Memory B cell (primary cell): Measurements from ENCODE around the gene SMG7.
"Not testable (repeated sequence)": the region's sequence is repeated elsewhere in the genome, so short reads cannot be mapped to it uniquely, and the experiment has no call there.

Experiments
- ATAC-seq: fragments of 150-1000 bp; cut with Tn5 transposase; 2 replicates; pipeline ENCODE4 v1.10.0; 2021; ENCODE audit warnings: low read depth, mild to moderate bottlenecking, moderate library complexity
- DNase-seq, 2 donors: peaks; one replicate each; pipeline ENCODE4 v3.0.0; 2022; ENCODE audit warnings: low spot score in 2 of 2
- H3K27ac Mint-ChIP-seq: one replicate; pipeline ENCODE4 v1.8.0; 2022; ENCODE audit warnings: mild to moderate bottlenecking, moderate library complexity, mixed read lengths
- H3K27me3 Mint-ChIP-seq: one replicate; pipeline ENCODE4 v1.8.0; 2022; ENCODE audit warnings: mixed read lengths
- H3K36me3 Mint-ChIP-seq: one replicate; pipeline ENCODE4 v1.8.0; 2022; ENCODE audit warnings: mild to moderate bottlenecking, mixed read lengths
- H3K4me1 Mint-ChIP-seq: one replicate; pipeline ENCODE4 v1.8.0; 2022; ENCODE audit warnings: mixed read lengths
- H3K4me3 Mint-ChIP-seq: one replicate; pipeline ENCODE4 v1.8.0; 2022; ENCODE audit warnings: mild to moderate bottlenecking, moderate library complexity, mixed read lengths
- H3K9me3 Mint-ChIP-seq: one replicate; pipeline ENCODE4 v1.8.0; 2022; ENCODE audit warnings: mixed read lengths

SMG7 gene

GRCh38 chr1:183472488-183473216 is at the start of gene SMG7:
Gene SMG7 (plus strand): TSS chr1:183472499. CDS start chr1:183472621, 122 bp downstream.
- H3K4me1 Mint-ChIP-seq, result peaks cover 15% of the 10 kb centered on the region
- H3K9me3 Mint-ChIP-seq, result no peaks in the 10 kb centered on the region
- peak in 1 of 2 donors; percentile 29 for DNase-seq
- H3K27ac Mint-ChIP-seq, result peak within 1 kb of the TSS; percentile 98
- H3K36me3 Mint-ChIP-seq, result no peaks in the 10 kb centered on the region
- H3K27me3 Mint-ChIP-seq, result no peaks in the 10 kb centered on the region
- peak; percentile 1 for ATAC-seq
- peak within 1 kb of the TSS; percentile 95 for H3K4me3 Mint-ChIP-seq

GRCh38 chr1:183423541-183423940 is 48.8 kb upstream of the SMG7 start:
- no peak for ATAC-seq
- peaks cover 2% of the 10 kb centered on the region for H3K4me1 Mint-ChIP-seq
- peaks cover 1% of the 10 kb centered on the region for H3K9me3 Mint-ChIP-seq
- no peak for DNase-seq
- H3K36me3 Mint-ChIP-seq, result no peaks in the 10 kb centered on the region
- no peak overlapping the region for H3K4me3 Mint-ChIP-seq
- peaks cover 16% of the 10 kb centered on the region for H3K27me3 Mint-ChIP-seq
- H3K27ac Mint-ChIP-seq, result no peak overlapping the region

GRCh38 chr1:183424691-183425090 is 47.6 kb upstream of the SMG7 start:
- no peak for DNase-seq
- no peak for ATAC-seq
- H3K27ac Mint-ChIP-seq, result no peak overlapping the region
- peaks cover 10% of the 10 kb centered on the region for H3K27me3 Mint-ChIP-seq
- no peak overlapping the region for H3K4me3 Mint-ChIP-seq
- H3K36me3 Mint-ChIP-seq, result no peaks in the 10 kb centered on the region
- no peaks in the 10 kb centered on the region for H3K4me1 Mint-ChIP-seq
- peaks cover 1% of the 10 kb centered on the region for H3K9me3 Mint-ChIP-seq

- H3K36me3 Mint-ChIP-seq, H3K4me3 Mint-ChIP-seq, H3K4me1 Mint-ChIP-seq, ATAC-seq, H3K27ac Mint-ChIP-seq, DNase-seq, H3K9me3 Mint-ChIP-seq: not testable (repeated sequence)
- H3K27me3 Mint-ChIP-seq, result peaks cover 10% of the 10 kb centered on the region
Measured at GRCh38 chr1:183427591-183427990, 44.7 kb upstream of the SMG7 start.

- peaks cover 12% of the 10 kb centered on the region for H3K27me3 Mint-ChIP-seq
- H3K36me3 Mint-ChIP-seq, result no peaks in the 10 kb centered on the region
- no peak overlapping the region for H3K4me3 Mint-ChIP-seq
Measured at GRCh38 chr1:183431840-183432547, 40.3 kb upstream of the SMG7 start.

GRCh38 chr1:183432548-183432875 is 39.8 kb upstream of the SMG7 start:
- Mint-ChIP-seq H3K4me3 (no peak overlapping the region), H3K9me3 (no peaks in the 10 kb centered on the region), H3K36me3 (no peaks in the 10 kb centered on the region), H3K4me1 (no peaks in the 10 kb centered on the region), H3K27ac (no peak overlapping the region), H3K27me3 (peaks cover 12% of the 10 kb centered on the region)
- no peak for DNase-seq
- no peak for ATAC-seq

More at GRCh38 chr1:183431840-183432547, 40.3 kb upstream of the SMG7 start:
- no peak for DNase-seq
- no peaks in the 10 kb centered on the region for H3K9me3 Mint-ChIP-seq
- no peak overlapping the region for H3K27ac Mint-ChIP-seq
- no peak for ATAC-seq
- no peaks in the 10 kb centered on the region for H3K4me1 Mint-ChIP-seq

- Mint-ChIP-seq H3K4me1 (no peaks in the 10 kb centered on the region), H3K27ac (no peak overlapping the region), H3K36me3 (no peaks in the 10 kb centered on the region), H3K4me3 (no peak overlapping the region), H3K27me3 (peaks cover 14% of the 10 kb centered on the region), H3K9me3 (peaks cover 2% of the 10 kb centered on the region)
- ATAC-seq (no peak), DNase-seq (no peak)
Measured at GRCh38 chr1:183433703-183434102, 38.6 kb upstream of the SMG7 start.

GRCh38 chr1:183435497-183435896 is 36.8 kb upstream of the SMG7 start:
- Mint-ChIP-seq H3K27ac (no peak overlapping the region), H3K27me3 (peaks cover 15% of the 10 kb centered on the region), H3K36me3 (no peaks in the 10 kb centered on the region), H3K4me1 (no peaks in the 10 kb centered on the region), H3K9me3 (peaks cover 2% of the 10 kb centered on the region), H3K4me3 (no peak overlapping the region)
- DNase-seq, result no peak
- no peak for ATAC-seq

GRCh38 chr1:183438060-183438459 is 34.2 kb upstream of the SMG7 start:
- Mint-ChIP-seq H3K4me3 (no peak overlapping the region), H3K36me3 (no peaks in the 10 kb centered on the region), H3K9me3 (peaks cover 2% of the 10 kb centered on the region), H3K4me1 (no peaks in the 10 kb centered on the region), H3K27me3 (peaks cover 13% of the 10 kb centered on the region), H3K27ac (no peak overlapping the region)
- ATAC-seq (no peak), DNase-seq (no peak)

- H3K4me3 Mint-ChIP-seq, result no peak overlapping the region
- no peaks in the 10 kb centered on the region for H3K4me1 Mint-ChIP-seq
- H3K36me3 Mint-ChIP-seq, result no peaks in the 10 kb centered on the region
- DNase-seq, result no peak
- ATAC-seq, result no peak
- peaks cover 5% of the 10 kb centered on the region for H3K27me3 Mint-ChIP-seq
- H3K27ac Mint-ChIP-seq, result no peak overlapping the region
- H3K9me3 Mint-ChIP-seq, result peaks cover under 1% of the 10 kb centered on the region
Measured at GRCh38 chr1:183443011-183443410, 29.3 kb upstream of the SMG7 start.

GRCh38 chr1:183443466-183443865 is 28.8 kb upstream of the SMG7 start:
- H3K27ac Mint-ChIP-seq, result no peak overlapping the region

GRCh38 chr1:183444243-183444642 is 28.1 kb upstream of the SMG7 start:
- H3K9me3 Mint-ChIP-seq, result no peaks in the 10 kb centered on the region
- peaks cover 3% of the 10 kb centered on the region for H3K27me3 Mint-ChIP-seq
- H3K4me1 Mint-ChIP-seq, result no peaks in the 10 kb centered on the region
- H3K27ac Mint-ChIP-seq, result no peak overlapping the region
- DNase-seq, result no peak
- no peak for ATAC-seq
- no peaks in the 10 kb centered on the region for H3K36me3 Mint-ChIP-seq
- H3K4me3 Mint-ChIP-seq, result no peak overlapping the region

More at GRCh38 chr1:183443466-183443865, 28.8 kb upstream of the SMG7 start:
- no peaks in the 10 kb centered on the region for H3K36me3 Mint-ChIP-seq
- DNase-seq, result no peak
- H3K27me3 Mint-ChIP-seq, result peaks cover 5% of the 10 kb centered on the region
- H3K9me3 Mint-ChIP-seq, result no peaks in the 10 kb centered on the region
- no peak overlapping the region for H3K4me3 Mint-ChIP-seq
- no peak for ATAC-seq
- no peaks in the 10 kb centered on the region for H3K4me1 Mint-ChIP-seq

GRCh38 chr1:183449223-183449770 is 23.0 kb upstream of the SMG7 start:
- H3K4me1 Mint-ChIP-seq, result no peaks in the 10 kb centered on the region
- no peaks in the 10 kb centered on the region for H3K27me3 Mint-ChIP-seq
- H3K4me3 Mint-ChIP-seq, result no peak overlapping the region
- no peaks in the 10 kb centered on the region for H3K9me3 Mint-ChIP-seq
- ATAC-seq, result no peak
- H3K27ac Mint-ChIP-seq, result no peak overlapping the region
- H3K36me3 Mint-ChIP-seq, result peaks cover 2% of the 10 kb centered on the region
- no peak for DNase-seq

GRCh38 chr1:183450093-183450492 is 22.2 kb upstream of the SMG7 start:
- no peak for DNase-seq
- no peak overlapping the region for H3K4me3 Mint-ChIP-seq
- no peaks in the 10 kb centered on the region for H3K4me1 Mint-ChIP-seq
- H3K9me3 Mint-ChIP-seq, result no peaks in the 10 kb centered on the region
- peaks cover 2% of the 10 kb centered on the region for H3K36me3 Mint-ChIP-seq
- ATAC-seq, result no peak
- no peaks in the 10 kb centered on the region for H3K27me3 Mint-ChIP-seq
- no peak overlapping the region for H3K27ac Mint-ChIP-seq
